B cell (primary cell): Measurements from ENCODE around the gene NSUN7. TPM values are rescaled to one million over a fixed set of nuclear protein-coding genes. Genes with fewer than 3 reads are reported as not detected.

ENCODE experiments used
- ATAC-seq: fragments of 200-7000 bp; cut with Tn5 transposase; one replicate; pipeline ENCODE4 v1.10.0; 2021; ENCODE audit warnings: low read depth, mild to moderate bottlenecking, moderate number of reproducible peaks, moderate library complexity
- CTCF ChIA-PET: fragments of 350-600 bp; sonication (Branson Sonifier 250); formaldehyde crosslinking; loops from one replicate; lab custom pipeline; 2021; ENCODE audit warnings: antibody characterized with exemption, inconsistent platforms; lab: Charles Lee
- POLR2A ChIA-PET: fragments of 350-600 bp; sonication (Branson Sonifier 250); formaldehyde crosslinking; loops from one replicate; lab custom pipeline; 2021; ENCODE audit warnings: antibody characterized with exemption; lab: Charles Lee
- DNase-seq: peaks from one replicate; pipeline ENCODE4 v3.0.0; 2013
- H2AFZ ChIP-seq: 2 replicates; pipeline ENCODE4 v1.6.1; 2012; ENCODE audit warnings: mild to moderate bottlenecking, low read depth, low read length; ENCODE audit not compliant: insufficient read depth, poor library complexity, severe bottlenecking
- H3K27ac ChIP-seq, 2 donors: 1 replicate in 1 of 2; 2 replicates in 1 of 2; pipeline ENCODE4 v1.5.1; 2012 to 2013; ENCODE audit warnings: low read length in 2 of 2, mild to moderate bottlenecking in 2 of 2, moderate library complexity in 1 of 2
- H3K27me3 ChIP-seq, 4 experiments: fragments of 200-600 bp in 1 of 4; sonication (generic) in 1 of 4; replicated peaks in 1 of 4; 1 replicate in 2 of 4; 2 replicates in 2 of 4; pipeline versions ENCODE4 v1.6.1 to v1.7.0; 2013 to 2016; ENCODE audit warnings: low read length in 3 of 4, mild to moderate bottlenecking in 2 of 4, mixed read lengths in 1 of 4, moderate library complexity in 1 of 4; ENCODE audit not compliant: insufficient read depth in 4 of 4, control insufficient read depth in 3 of 4; ENCODE audit errors: control extremely low read depth in 1 of 4
- H3K36me3 ChIP-seq, 2 experiments: replicated peaks in 1 of 2; 1 replicate in 1 of 2; 2 replicates in 1 of 2; pipeline versions ENCODE4 v1.6.1 to v1.7.1; 2013; ENCODE audit warnings: low read length in 1 of 2; ENCODE audit not compliant: insufficient read depth in 2 of 2, control insufficient read depth in 1 of 2; ENCODE audit errors: control extremely low read depth in 1 of 2, extremely low read depth in 1 of 2
- H3K4me1 ChIP-seq, 2 donors: fragments of 200-600 bp in 1 of 2; sonication (generic) in 1 of 2; 1 replicate in 1 of 2; 2 replicates in 1 of 2; pipeline versions ENCODE4 v1.5.1 to v1.6.1; 2013 to 2017; ENCODE audit warnings: low read length in 2 of 2; ENCODE audit not compliant: control insufficient read depth in 2 of 2, insufficient read depth in 2 of 2
- H3K4me2 ChIP-seq: replicated peaks from 2 replicates; pipeline ENCODE3; 2012; ENCODE audit warnings: mild to moderate bottlenecking, low read depth, low read length; ENCODE audit not compliant: poor library complexity, severe bottlenecking
- H3K4me3 ChIP-seq, 5 experiments: fragments of 200-600 bp in 1 of 5; sonication (generic) in 1 of 5; 1 replicate in 3 of 5; 2 replicates in 2 of 5; pipeline versions ENCODE4 v1.5.1 to v1.7.0; 2011 to 2016; ENCODE audit warnings: low read length in 4 of 5, mild to moderate bottlenecking in 4 of 5, low read depth in 2 of 5, control low read depth in 1 of 5, moderate library complexity in 1 of 5; ENCODE audit not compliant: insufficient read depth in 1 of 5; ENCODE audit errors: control extremely low read depth in 1 of 5, extremely low read depth in 1 of 5
- H3K79me2 ChIP-seq: fragments of 200-600 bp; sonication (generic); one replicate; pipeline ENCODE4 v1.6.0; 2016; ENCODE audit warnings: low read length; ENCODE audit not compliant: control insufficient read depth, insufficient read depth
- H3K9ac ChIP-seq: fragments of 200-600 bp; sonication (generic); 2 replicates; pipeline ENCODE4 v1.6.1; 2017; ENCODE audit warnings: mild to moderate bottlenecking, low read length, moderate library complexity
- H3K9me3 ChIP-seq, 3 donors: one replicate each; pipeline versions ENCODE4 v1.6.1 to v1.7.1; 2013; ENCODE audit warnings: low read length in 2 of 3; ENCODE audit not compliant: control insufficient read depth in 2 of 3, insufficient read depth in 1 of 3; ENCODE audit errors: control extremely low read depth in 1 of 3
- H4K20me1 ChIP-seq: 2 replicates; pipeline ENCODE4 v1.6.0; 2012; ENCODE audit warnings: mild to moderate bottlenecking, low read length; ENCODE audit not compliant: insufficient read depth, control insufficient read depth, poor library complexity, severe bottlenecking
- H3K27ac Mint-ChIP-seq: one replicate; pipeline ENCODE4 v1.8.0; 2021; ENCODE audit warnings: mixed read lengths
- H3K27me3 Mint-ChIP-seq: one replicate; pipeline ENCODE4 v1.8.0; 2021; ENCODE audit warnings: mixed read lengths
- H3K4me1 Mint-ChIP-seq: one replicate; pipeline ENCODE4 v1.8.0; 2021; ENCODE audit warnings: mixed read lengths
- H3K4me3 Mint-ChIP-seq: one replicate; pipeline ENCODE4 v1.8.0; 2021; ENCODE audit warnings: mixed read lengths
- H3K9me3 Mint-ChIP-seq: one replicate; pipeline ENCODE4 v1.8.0; 2022; ENCODE audit warnings: mixed read lengths; ENCODE audit not compliant: insufficient read depth
- EZH2 ChIP-seq: IDR thresholded peaks from 2 replicates; pipeline ENCODE4 v1.6.1; 2012; ENCODE audit warnings: borderline replicate concordance, low read depth, mild to moderate bottlenecking, moderate library complexity, low read length; ENCODE audit not compliant: insufficient read depth, poor library complexity, severe bottlenecking
- WGBS: methylation state at CpG from one replicate; pipeline ENCODE4 v1.1.5; 2013; ENCODE audit warnings: missing lambda C conversion rate; ENCODE audit not compliant: insufficient coverage; 5-methylcytosine and 5-hydroxymethylcytosine counted together
- intact Hi-C: fragments of 100-400 bp; cut with micrococcal nuclease; formaldehyde crosslinking; loops from one replicate; pipeline ENCODE4 v1.10.0; 2022
- polyA plus RNA-seq: library from polyadenylated mRNA; depleted of rRNA; stranded (reverse); fragments of >200 nt; gene quantifications from 2 replicates; pipeline ENCODE4 v1.2.3, GENCODE V29; 2012
- total RNA-seq, 2 donors: library from RNA; stranded (reverse); fragments of 120-200 nt in 1 of 2; gene quantifications; 1 replicate in 1 of 2; 2 replicates in 1 of 2; pipeline versions ENCODE4 v1.2.3 to v1.2.4, GENCODE V29; 2013 to 2022
- TF ChIP-seq, protein P1 (sequence below): fragments of 200-600 bp; IDR thresholded peaks from one replicate; pipeline ENCODE4 v1.8.0; 2022; ENCODE audit warnings: antibody characterized with exemption, mild to moderate bottlenecking

Gene NSUN7
- total and polyA plus RNA-seq, 2 donors (not counting 1 experiment from before 2014, with no cell fraction given): 0.75 to 29.8 TPM

DNA sequence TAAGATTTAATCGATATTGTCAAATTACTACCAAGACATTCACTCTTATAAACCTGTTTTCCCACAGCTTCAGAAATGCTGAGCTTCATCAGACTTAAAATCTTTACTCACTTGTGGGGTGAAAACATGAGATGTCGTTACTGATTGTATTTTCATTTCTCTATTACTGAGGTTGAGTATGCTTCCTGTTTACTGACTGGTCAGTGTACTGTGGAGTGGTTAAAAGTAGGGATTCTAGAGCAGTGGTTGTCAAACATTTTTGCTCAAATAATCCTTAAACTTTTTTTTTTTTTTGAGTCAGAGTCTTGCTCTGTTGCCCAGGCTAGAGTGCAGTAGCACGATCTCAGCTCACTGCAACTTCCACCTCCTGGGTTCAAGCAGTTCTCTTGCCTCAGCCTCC lies 50.3 kb downstream of the NSUN7 start:
- no peaks in the 10 kb centered on the region for H3K36me3 ChIP-seq
- H3K27ac ChIP-seq: no peak overlapping the region
- peak overlapping the region in 1 of 5 experiments; percentile 35 for H3K4me3 ChIP-seq
- H3K4me2 ChIP-seq: peak overlapping the region; percentile 34
- no peaks in the 10 kb centered on the region for H3K79me2 ChIP-seq
- Mint-ChIP-seq H3K4me3 (peak overlapping the region; percentile 51), H3K9me3 (no peaks in the 10 kb centered on the region), H3K4me1 (peaks cover 19% of the 10 kb centered on the region), H3K27ac (peak overlapping the region; percentile 60), H3K27me3 (no peaks in the 10 kb centered on the region)
- H3K27me3 ChIP-seq: no peaks in the 10 kb centered on the region
- DNase-seq: peak; percentile 34
- peak overlapping the region; percentile 17 for H3K9ac ChIP-seq
- CTCF ChIA-PET: interaction anchor here (0.6 to 2.1 kb wide), 2 partner anchors 40 to 126 kb away, joined by 3 to 16 read pairs; no protein-coding TSS in a partner anchor
- no peak for TF ChIP-seq EZH2
- TF ChIP-seq, protein P1, sequence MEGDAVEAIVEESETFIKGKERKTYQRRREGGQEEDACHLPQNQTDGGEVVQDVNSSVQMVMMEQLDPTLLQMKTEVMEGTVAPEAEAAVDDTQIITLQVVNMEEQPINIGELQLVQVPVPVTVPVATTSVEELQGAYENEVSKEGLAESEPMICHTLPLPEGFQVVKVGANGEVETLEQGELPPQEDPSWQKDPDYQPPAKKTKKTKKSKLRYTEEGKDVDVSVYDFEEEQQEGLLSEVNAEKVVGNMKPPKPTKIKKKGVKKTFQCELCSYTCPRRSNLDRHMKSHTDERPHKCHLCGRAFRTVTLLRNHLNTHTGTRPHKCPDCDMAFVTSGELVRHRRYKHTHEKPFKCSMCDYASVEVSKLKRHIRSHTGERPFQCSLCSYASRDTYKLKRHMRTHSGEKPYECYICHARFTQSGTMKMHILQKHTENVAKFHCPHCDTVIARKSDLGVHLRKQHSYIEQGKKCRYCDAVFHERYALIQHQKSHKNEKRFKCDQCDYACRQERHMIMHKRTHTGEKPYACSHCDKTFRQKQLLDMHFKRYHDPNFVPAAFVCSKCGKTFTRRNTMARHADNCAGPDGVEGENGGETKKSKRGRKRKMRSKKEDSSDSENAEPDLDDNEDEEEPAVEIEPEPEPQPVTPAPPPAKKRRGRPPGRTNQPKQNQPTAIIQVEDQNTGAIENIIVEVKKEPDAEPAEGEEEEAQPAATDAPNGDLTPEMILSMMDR: no peak
- intact Hi-C loops: no loop called here
- peak; percentile 61 for ATAC-seq
- WGBS: 0% methylated on average over 1 of the region's 3 CpGs
- peak overlapping the region; percentile 36 for H2AFZ ChIP-seq
- no peaks in the 10 kb centered on the region for H3K9me3 ChIP-seq
- POLR2A ChIA-PET: interaction anchor here (0.6 to 0.7 kb wide), 2 partner anchors 25 to 204 kb away, joined by 3 to 4 read pairs; no protein-coding TSS in a partner anchor
- H3K4me1 ChIP-seq: peaks cover 10% of the 10 kb centered on the region in 2 donors
- no peaks in the 10 kb centered on the region for H4K20me1 ChIP-seq

DNA sequence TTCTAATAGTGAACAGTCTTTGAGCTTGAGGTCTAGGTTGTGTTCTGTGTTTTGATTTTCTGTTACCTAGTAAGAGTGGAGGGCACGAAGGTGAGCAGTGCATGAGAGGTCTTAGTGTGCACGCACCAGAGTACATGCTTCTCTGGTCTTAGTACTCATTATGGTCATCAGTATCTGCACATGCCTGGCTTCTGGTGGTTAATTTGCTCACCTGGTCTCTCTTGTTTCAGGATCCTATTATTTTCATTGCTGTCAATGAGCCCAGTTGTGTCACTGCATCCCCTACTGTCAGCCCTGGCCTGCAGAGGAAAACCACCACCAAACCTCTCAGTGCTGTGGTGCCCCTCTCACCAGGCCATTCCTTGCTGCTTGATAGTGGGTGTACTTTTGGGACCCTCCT lies 54.8 kb downstream of the NSUN7 start:
- CTCF ChIA-PET: interaction anchor here (0.7 kb wide), 1 partner anchor 65 kb away, joined by 4 read pairs; no protein-coding TSS in a partner anchor
- peak overlapping the region; percentile 17 for H3K27ac Mint-ChIP-seq
- DNase-seq (no peak), ATAC-seq (no peak)
- no peaks in the 10 kb centered on the region for H3K9me3 Mint-ChIP-seq
- H4K20me1 ChIP-seq: no peaks in the 10 kb centered on the region
- H3K27me3 ChIP-seq: no peaks in the 10 kb centered on the region
- H3K4me1 Mint-ChIP-seq: peaks cover 15% of the 10 kb centered on the region
- no peak overlapping the region for H3K9ac ChIP-seq
- no peak overlapping the region for H3K4me3 ChIP-seq
- no peaks in the 10 kb centered on the region for H3K9me3 ChIP-seq
- no peaks in the 10 kb centered on the region for H3K36me3 ChIP-seq
- POLR2A ChIA-PET: interaction anchor here (0.7 kb wide), 1 partner anchor 12 kb away, joined by 3 read pairs; no protein-coding TSS in a partner anchor
- H2AFZ ChIP-seq: no peak overlapping the region
- TF ChIP-seq EZH2: no peak
- TF ChIP-seq, protein P1: no peak
- H3K4me1 ChIP-seq: peaks cover 9 to 10% of the 10 kb centered on the region in 2 donors
- peaks cover 6% of the 10 kb centered on the region for H3K27me3 Mint-ChIP-seq
- intact Hi-C loops: no loop called here
- H3K4me3 Mint-ChIP-seq: no peak overlapping the region
- 100% methylated on average over 2 of the region's 2 CpGs for WGBS
- no peak overlapping the region for H3K4me2 ChIP-seq
- no peak overlapping the region for H3K27ac ChIP-seq
- no peaks in the 10 kb centered on the region for H3K79me2 ChIP-seq
